Thoracic aorta (tissue), 2 donors: ENCODE data around the gene CNPY1. TPM values are rescaled to one million over a fixed set of nuclear protein-coding genes. Genes with fewer than 3 reads are reported as not detected.

Experiments
- ATAC-seq: fragments of 150-250 bp; one replicate; pipeline ENCODE4 v1.8.0; 2017; ENCODE audit warnings: low read depth; ENCODE audit not compliant: insufficient number of reproducible peaks, low FRiP score
- DNase-seq: peaks from one replicate; pipeline ENCODE4 v3.0.0-alpha.2; 2020; ENCODE audit warnings: low spot score
- H3K27ac ChIP-seq, 2 donors: fragments of 200-600 bp; sonication (generic); 1 replicate in 1 of 2; 2 replicates in 1 of 2; pipeline ENCODE4 v1.5.1; 2016; ENCODE audit warnings: mild to moderate bottlenecking in 2 of 2, moderate library complexity in 2 of 2
- H3K27me3 ChIP-seq: fragments of 200-600 bp; sonication (generic); replicated peaks from 2 replicates; pipeline ENCODE4 v1.6.0; 2016; ENCODE audit warnings: mild to moderate bottlenecking; ENCODE audit not compliant: insufficient read depth
- H3K36me3 ChIP-seq: fragments of 200-600 bp; sonication (generic); one replicate; pipeline ENCODE4 v1.5.1; 2016
- H3K4me1 ChIP-seq, 2 donors: fragments of 200-600 bp; sonication (generic); 1 replicate in 1 of 2; 2 replicates in 1 of 2; pipeline versions ENCODE4 v1.5.1 to v1.6.0; 2016; ENCODE audit warnings: low read depth in 2 of 2, mild to moderate bottlenecking in 1 of 2; ENCODE audit not compliant: control insufficient read depth in 1 of 2
- H3K4me3 ChIP-seq: fragments of 200-600 bp; sonication (generic); 2 replicates; pipeline ENCODE4 v1.5.1; 2016; ENCODE audit warnings: mild to moderate bottlenecking
- H3K9me3 ChIP-seq: fragments of 200-600 bp; sonication (generic); 2 replicates; pipeline ENCODE4 v1.5.1; 2016
- total RNA-seq, 2 donors: library from RNA; depleted of rRNA; stranded (reverse); fragments of >200 nt; gene quantifications; one replicate each; pipeline versions ENCODE4 v1.1.0 to v1.2.3, GENCODE V29; 2016
- TF ChIP-seq, protein P1 (sequence below): fragments of 200-600 bp; sonication (generic); IDR thresholded peaks from one replicate; pipeline ENCODE4 v1.5.1; 2019; ENCODE audit warnings: antibody characterized with exemption

Gene CNPY1
- total RNA-seq, 2 donors from 2014 or later: not detected

DNA sequence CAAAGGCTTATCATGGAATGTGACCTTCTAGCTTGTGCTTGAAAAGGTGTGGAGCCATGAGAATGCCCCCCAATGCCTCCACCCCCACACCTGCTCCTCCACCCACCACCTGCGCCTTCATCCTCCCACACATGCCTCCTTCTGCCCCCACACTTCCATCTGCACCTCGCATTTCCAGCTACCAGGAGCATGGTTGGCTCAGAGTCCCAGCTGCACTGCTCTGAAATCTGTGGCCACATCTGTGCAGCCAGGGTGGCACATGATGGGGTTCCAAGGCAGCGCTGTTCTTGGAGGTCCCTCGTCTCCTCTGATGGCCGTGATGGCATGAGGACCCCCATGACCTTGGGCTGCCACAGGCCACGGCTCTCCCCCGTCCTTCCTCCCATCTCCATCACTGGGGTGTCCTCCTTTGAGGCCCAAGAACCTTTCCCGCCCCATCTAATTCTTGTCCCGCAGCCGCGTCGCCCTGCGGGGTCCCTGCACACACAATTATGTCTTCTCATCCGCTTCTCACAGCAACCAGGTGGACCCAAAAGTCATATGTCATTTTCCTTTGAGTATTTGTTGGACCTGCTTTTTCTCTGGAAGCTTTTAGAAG lies 40.6 kb upstream of the CNPY1 start:
- TF ChIP-seq, protein P1, sequence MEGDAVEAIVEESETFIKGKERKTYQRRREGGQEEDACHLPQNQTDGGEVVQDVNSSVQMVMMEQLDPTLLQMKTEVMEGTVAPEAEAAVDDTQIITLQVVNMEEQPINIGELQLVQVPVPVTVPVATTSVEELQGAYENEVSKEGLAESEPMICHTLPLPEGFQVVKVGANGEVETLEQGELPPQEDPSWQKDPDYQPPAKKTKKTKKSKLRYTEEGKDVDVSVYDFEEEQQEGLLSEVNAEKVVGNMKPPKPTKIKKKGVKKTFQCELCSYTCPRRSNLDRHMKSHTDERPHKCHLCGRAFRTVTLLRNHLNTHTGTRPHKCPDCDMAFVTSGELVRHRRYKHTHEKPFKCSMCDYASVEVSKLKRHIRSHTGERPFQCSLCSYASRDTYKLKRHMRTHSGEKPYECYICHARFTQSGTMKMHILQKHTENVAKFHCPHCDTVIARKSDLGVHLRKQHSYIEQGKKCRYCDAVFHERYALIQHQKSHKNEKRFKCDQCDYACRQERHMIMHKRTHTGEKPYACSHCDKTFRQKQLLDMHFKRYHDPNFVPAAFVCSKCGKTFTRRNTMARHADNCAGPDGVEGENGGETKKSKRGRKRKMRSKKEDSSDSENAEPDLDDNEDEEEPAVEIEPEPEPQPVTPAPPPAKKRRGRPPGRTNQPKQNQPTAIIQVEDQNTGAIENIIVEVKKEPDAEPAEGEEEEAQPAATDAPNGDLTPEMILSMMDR: no peak
- Histone ChIP-seq H3K4me1 (no peaks in the 10 kb centered on the region), H3K27ac (no peak overlapping the region), H3K27me3 (no peaks in the 10 kb centered on the region), H3K9me3 (no peaks in the 10 kb centered on the region), H3K36me3 (no peaks in the 10 kb centered on the region), H3K4me3 (no peak overlapping the region)
- ATAC-seq (no peak), DNase-seq (no peak)

DNA sequence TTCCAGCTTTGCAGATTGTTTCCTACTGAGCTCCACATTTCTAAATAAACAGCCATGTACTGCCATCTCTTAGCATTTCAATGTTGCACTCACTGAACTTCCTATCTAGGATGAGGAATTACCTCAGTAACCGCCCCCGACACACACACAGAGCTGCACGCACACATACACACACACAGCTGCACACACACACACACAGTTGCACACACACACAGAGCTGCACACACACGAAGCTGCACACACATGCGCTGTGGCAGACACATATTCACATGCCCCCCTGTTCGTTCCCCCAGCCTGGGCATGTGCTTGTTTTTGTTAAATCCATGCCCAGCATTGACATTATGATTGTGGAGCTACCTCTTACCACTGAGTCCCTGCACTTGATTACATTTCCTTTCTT lies 39.6 kb upstream of the CNPY1 start:
- ATAC-seq: no peak
- DNase-seq: no peak
- H3K27me3 ChIP-seq: no peaks in the 10 kb centered on the region
- H3K4me1 ChIP-seq: no peaks in the 10 kb centered on the region
- H3K4me3 ChIP-seq: no peak overlapping the region
- no peak overlapping the region for H3K27ac ChIP-seq
- TF ChIP-seq, protein P1: no peak
- H3K9me3 ChIP-seq: no peaks in the 10 kb centered on the region
- no peaks in the 10 kb centered on the region for H3K36me3 ChIP-seq

DNA sequence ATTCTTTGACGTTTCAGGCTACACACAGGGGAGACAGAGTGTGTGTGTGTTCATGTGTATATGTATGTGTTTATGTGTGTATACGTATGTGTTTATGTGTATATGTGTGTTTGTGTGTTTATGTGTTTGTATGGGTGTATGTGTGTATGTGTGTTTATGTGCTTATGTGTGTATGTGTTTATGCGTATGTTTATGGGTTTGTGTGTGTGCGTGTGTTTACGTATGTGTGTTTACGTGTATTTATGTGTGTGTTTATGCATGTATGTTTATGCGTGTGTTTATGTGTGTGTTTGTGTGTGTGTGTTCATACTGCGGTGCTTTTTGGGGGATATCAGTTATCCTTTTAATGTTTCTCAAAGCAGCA lies 39.2 kb upstream of the CNPY1 start:
- TF ChIP-seq, protein P1: no peak
- Histone ChIP-seq H3K27ac (no peak overlapping the region), H3K27me3 (no peaks in the 10 kb centered on the region)

DNA sequence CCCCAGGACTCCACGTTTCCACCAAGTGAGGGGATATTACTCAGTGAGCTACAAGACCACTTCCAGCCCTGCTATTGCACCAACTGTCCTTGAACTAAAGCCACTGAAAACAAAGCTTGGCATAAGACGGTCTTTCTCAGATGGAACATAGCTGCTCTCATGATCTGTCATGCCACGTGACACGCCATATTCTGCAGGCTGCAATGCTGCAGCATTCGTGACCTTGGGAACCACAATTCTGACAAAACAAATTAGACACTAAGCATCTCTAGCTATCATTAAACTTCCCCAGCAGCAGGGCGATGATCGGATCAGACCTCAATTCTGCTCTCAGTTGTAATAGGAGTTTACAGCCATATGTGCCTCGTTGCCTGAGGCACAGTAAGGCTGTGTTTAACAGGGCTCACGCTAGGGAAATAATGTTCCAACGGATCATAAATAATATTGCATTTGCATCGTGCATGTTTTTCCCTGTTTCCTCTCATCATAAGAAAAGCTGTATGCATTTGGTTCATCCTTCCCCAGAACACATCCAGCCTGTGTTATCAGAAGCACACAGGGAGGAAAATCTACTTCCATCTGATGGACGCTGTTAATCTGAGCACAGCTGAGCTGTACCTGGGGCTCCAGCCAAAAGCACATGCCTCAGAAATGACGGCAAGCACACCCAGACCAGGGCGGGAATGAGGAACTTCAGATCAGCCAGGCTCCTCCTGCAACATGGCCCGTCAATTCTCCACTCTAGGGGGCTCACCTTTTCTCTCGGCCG lies 38.6 kb upstream of the CNPY1 start:
- H3K9me3 ChIP-seq: no peaks in the 10 kb centered on the region
- ATAC-seq (no peak), DNase-seq (no peak)
- H3K27ac ChIP-seq: no peak overlapping the region
- H3K4me3 ChIP-seq: no peak overlapping the region
- H3K36me3 ChIP-seq: no peaks in the 10 kb centered on the region
- no peaks in the 10 kb centered on the region for H3K4me1 ChIP-seq
- no peaks in the 10 kb centered on the region for H3K27me3 ChIP-seq
- TF ChIP-seq, protein P1: no peak

More for the DNA sequence above, 39.2 kb upstream of the CNPY1 start:
- DNase-seq: no peak
- no peak overlapping the region for H3K4me3 ChIP-seq
- no peak for ATAC-seq
- H3K9me3 ChIP-seq: no peaks in the 10 kb centered on the region
- H3K4me1 ChIP-seq: no peaks in the 10 kb centered on the region
- no peaks in the 10 kb centered on the region for H3K36me3 ChIP-seq

DNA sequence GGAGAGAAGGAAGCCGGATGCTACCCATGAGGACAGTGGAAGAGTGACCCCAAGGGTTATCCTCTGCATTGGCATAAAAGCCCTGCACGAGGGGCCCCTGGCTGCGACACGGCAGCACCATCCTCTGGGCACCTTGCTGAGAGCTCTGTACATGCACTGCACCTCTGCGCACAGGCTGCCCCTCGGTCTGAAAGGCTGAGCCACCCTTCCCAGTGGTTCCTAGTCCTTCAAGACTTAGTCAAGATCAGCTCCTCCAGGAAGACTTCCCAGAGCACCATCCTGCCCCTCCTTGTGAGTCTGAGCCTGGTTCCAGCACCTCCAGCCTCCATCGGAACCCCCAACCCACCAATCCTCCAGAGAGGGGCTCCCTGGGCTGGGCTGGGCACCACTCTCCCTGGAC lies 37.9 kb upstream of the CNPY1 start:
- TF ChIP-seq, protein P1: no peak
- DNase-seq (no peak), ATAC-seq (no peak)
- Histone ChIP-seq H3K4me3 (no peak overlapping the region), H3K36me3 (no peaks in the 10 kb centered on the region), H3K4me1 (no peaks in the 10 kb centered on the region), H3K9me3 (no peaks in the 10 kb centered on the region), H3K27ac (no peak overlapping the region), H3K27me3 (no peaks in the 10 kb centered on the region)
